Osteoblast (primary cell): ENCODE results near the gene OR2B3. TPM values are rescaled to one million over a fixed set of nuclear protein-coding genes. Genes with fewer than 3 reads are reported as not detected.

Source experiments
- DNase-seq: peaks from one replicate; pipeline ENCODE4 v3.0.0; 2011; ENCODE audit warnings: low spot score, mixed read lengths; ENCODE audit not compliant: insufficient read length; ENCODE audit errors: missing footprints
- H2AFZ ChIP-seq: 2 replicates; pipeline ENCODE4 v1.6.0; 2011; ENCODE audit warnings: mild to moderate bottlenecking, low read length
- H3K27ac ChIP-seq: 2 replicates; pipeline ENCODE4 v1.5.1; 2011; ENCODE audit warnings: mild to moderate bottlenecking, low read depth, low read length, moderate library complexity
- H3K27me3 ChIP-seq: 2 replicates; pipeline ENCODE4 v1.6.0; 2012; ENCODE audit warnings: mild to moderate bottlenecking, control low read depth, inconsistent platforms, low read length, moderate library complexity; ENCODE audit not compliant: insufficient read depth
- H3K36me3 ChIP-seq: 2 replicates; pipeline ENCODE4 v1.5.1; 2011; ENCODE audit warnings: mild to moderate bottlenecking, low read length, control low read depth, moderate library complexity; ENCODE audit not compliant: insufficient read depth
- H3K4me1 ChIP-seq: 2 replicates; pipeline ENCODE4 v1.5.1; 2011; ENCODE audit warnings: mild to moderate bottlenecking, low read length, control low read depth, moderate library complexity; ENCODE audit not compliant: insufficient read depth
- H3K4me2 ChIP-seq: 2 replicates; pipeline ENCODE4 v1.6.0; 2011; ENCODE audit warnings: mild to moderate bottlenecking, low read length; ENCODE audit not compliant: insufficient read depth
- H3K4me3 ChIP-seq: fragments of 200-600 bp; sonication (generic); 3 replicates; pipeline ENCODE4 v1.5.1; 2012; ENCODE audit warnings: mild to moderate bottlenecking, low read length, inconsistent platforms; ENCODE audit not compliant: insufficient read depth
- H3K79me2 ChIP-seq: 2 replicates; pipeline ENCODE4 v1.6.0; 2012; ENCODE audit warnings: mild to moderate bottlenecking, low read length, control low read depth, inconsistent platforms; ENCODE audit not compliant: insufficient read depth
- H3K9me3 ChIP-seq: 2 replicates; pipeline ENCODE4 v1.5.1; 2011; ENCODE audit warnings: low read depth, low read length, control low read depth
- H4K20me1 ChIP-seq: 2 replicates; pipeline ENCODE4 v1.6.0; 2012; ENCODE audit warnings: mild to moderate bottlenecking, low read length, control low read depth; ENCODE audit not compliant: insufficient read depth
- CTCF ChIP-seq: IDR thresholded peaks from 2 replicates; pipeline ENCODE4 v1.5.1; 2011; ENCODE audit warnings: mild to moderate bottlenecking, low read depth, low read length, moderate library complexity; ENCODE audit errors: extremely low read depth
- total RNA-seq: library from RNA; depleted of rRNA; stranded (reverse); fragments of >200 nt; gene quantifications from 2 replicates; pipeline ENCODE4 v1.2.3, GENCODE V29; 2012

OR2B3 gene
- total RNA-seq, 1 donor: not detected

DNA sequence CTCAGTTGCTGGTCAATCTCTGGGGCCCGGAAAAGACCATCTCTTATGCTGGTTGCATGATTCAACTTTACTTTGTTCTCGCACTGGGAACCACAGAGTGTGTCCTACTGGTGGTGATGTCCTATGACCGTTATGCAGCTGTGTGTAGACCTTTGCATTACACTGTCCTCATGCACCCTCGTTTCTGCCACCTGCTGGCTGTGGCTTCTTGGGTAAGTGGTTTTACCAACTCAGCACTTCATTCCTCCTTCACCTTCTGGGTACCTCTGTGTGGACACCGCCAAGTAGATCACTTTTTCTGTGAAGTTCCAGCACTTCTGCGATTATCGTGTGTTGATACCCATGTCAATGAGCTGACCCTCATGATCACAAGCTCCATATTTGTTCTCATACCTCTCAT, 25.0 kb upstream of the OR2B3 start:
- TF ChIP-seq CTCF: no peak
- DNase-seq: no peak
- Histone ChIP-seq H3K79me2 (no peaks in the 10 kb centered on the region), H4K20me1 (no peaks in the 10 kb centered on the region), H3K4me3 (no peak overlapping the region), H3K9me3 (no peaks in the 10 kb centered on the region), H3K36me3 (no peaks in the 10 kb centered on the region), H3K4me1 (no peaks in the 10 kb centered on the region), H3K27ac (no peak overlapping the region), H3K27me3 (no peaks in the 10 kb centered on the region), H3K4me2 (no peak overlapping the region), H2AFZ (no peak overlapping the region)

DNA sequence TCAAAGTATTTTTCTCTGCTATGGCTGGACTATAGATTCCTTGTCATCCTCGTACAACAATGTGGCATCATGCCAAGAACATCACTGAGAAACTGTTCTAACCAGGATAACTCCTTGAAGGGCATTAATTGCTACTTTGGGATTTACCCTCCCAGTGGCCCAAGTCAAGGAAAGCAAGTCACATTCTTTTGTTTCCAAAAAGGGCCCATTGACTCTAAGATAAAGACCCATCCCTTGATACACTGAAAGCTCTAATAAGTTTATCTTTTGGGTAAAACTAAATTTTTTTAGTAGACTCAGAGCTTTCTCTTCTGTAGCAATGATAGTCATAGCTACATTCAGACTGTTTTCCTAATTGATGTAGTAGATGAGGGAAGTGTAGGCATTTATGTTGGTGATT, 20.6 kb upstream of the OR2B3 start, which contains the start of gene OR2J3:
Gene OR2J3 (plus strand): TSS at position 301 of the 400 bp plus-strand sequence. CDS start 3,833 bp downstream, outside the sequence.
- Histone ChIP-seq H3K27me3 (no peaks in the 10 kb centered on the region), H3K79me2 (no peaks in the 10 kb centered on the region), H3K4me1 (no peaks in the 10 kb centered on the region), H3K4me3 (no peak within 1 kb of the TSS), H4K20me1 (no peaks in the 10 kb centered on the region), H3K4me2 (no peak within 1 kb of the TSS), H2AFZ (no peak within 1 kb of the TSS), H3K9me3 (no peaks in the 10 kb centered on the region), H3K27ac (no peak within 1 kb of the TSS), H3K36me3 (no peaks in the 10 kb centered on the region)
- DNase-seq: no peak
- TF ChIP-seq CTCF: no peak

DNA sequence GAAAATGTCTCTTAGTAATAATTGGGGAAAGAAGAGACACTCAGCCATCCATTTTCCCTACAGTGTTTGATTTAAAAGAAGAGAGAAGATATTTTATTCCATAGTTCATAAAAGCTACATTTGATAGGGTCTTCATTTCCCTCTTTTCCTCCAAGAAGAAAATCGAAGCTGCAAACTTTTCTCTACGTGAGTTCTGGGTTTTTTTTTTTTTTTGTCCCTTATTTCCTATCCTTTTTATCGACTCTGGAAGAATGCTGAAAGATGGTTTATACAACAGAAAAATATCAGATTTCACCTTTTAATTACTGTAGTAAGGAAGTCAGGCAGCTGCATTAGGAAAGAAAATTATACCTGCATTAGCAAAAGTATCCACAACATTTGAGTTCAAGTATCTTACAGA, 12.1 kb upstream of the OR2B3 start, which contains the start of gene OR2J1:
Gene OR2J1 (plus strand): TSS at position 301 of the 400 bp plus-strand sequence. CDS start 1,453 bp downstream, outside the sequence.
- no peak for DNase-seq
- no peaks in the 10 kb centered on the region for H3K36me3 ChIP-seq
- no peaks in the 10 kb centered on the region for H3K27me3 ChIP-seq
- no peaks in the 10 kb centered on the region for H4K20me1 ChIP-seq
- H3K9me3 ChIP-seq: no peaks in the 10 kb centered on the region
- no peak within 1 kb of the TSS for H2AFZ ChIP-seq
- TF ChIP-seq CTCF: no peak
- no peak within 1 kb of the TSS for H3K4me2 ChIP-seq
- H3K27ac ChIP-seq: no peak within 1 kb of the TSS
- H3K79me2 ChIP-seq: no peaks in the 10 kb centered on the region
- H3K4me3 ChIP-seq: no peak within 1 kb of the TSS
- H3K4me1 ChIP-seq: no peaks in the 10 kb centered on the region

GRCh38 chr6:29097803-29098202, 10.7 kb upstream of the OR2B3 start:
- TF ChIP-seq CTCF: no peak
- Histone ChIP-seq H3K27me3 (no peaks in the 10 kb centered on the region), H3K27ac (no peak overlapping the region), H3K79me2 (no peaks in the 10 kb centered on the region), H4K20me1 (no peaks in the 10 kb centered on the region), H3K4me2 (no peak overlapping the region), H3K4me3 (no peak overlapping the region), H3K9me3 (no peaks in the 10 kb centered on the region), H3K36me3 (no peaks in the 10 kb centered on the region), H2AFZ (no peak overlapping the region), H3K4me1 (no peaks in the 10 kb centered on the region)
- DNase-seq: no peak
